ENCODE results near the gene ANXA10.
"Not testable (repeated sequence)": the region's sequence is repeated elsewhere in the genome, so short reads cannot be mapped to it uniquely, and the experiment has no call there.

The ANXA10 gene

DNA sequence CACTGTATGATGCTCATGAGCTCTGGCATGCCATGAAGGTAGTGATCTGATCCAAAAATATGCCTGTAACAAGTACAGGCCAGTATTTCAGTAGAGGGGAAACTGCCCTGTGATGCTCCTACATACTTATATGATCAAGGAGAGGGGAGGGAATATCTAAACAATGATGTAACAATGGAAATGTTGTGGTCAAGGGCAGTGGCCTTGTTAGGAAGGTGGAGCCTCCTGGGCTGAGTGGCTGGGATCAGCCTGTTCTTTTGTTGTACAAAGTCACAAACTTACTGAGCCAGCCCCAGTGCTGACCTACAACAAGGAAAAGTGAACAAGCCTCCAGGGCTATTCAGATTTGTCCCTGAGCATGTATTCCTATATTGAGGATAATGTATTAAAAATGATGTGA, 70.3 kb downstream of the ANXA10 start:
- DNase-seq (ENCODE audit: low read depth in 2 of 2), result no peak

DNA sequence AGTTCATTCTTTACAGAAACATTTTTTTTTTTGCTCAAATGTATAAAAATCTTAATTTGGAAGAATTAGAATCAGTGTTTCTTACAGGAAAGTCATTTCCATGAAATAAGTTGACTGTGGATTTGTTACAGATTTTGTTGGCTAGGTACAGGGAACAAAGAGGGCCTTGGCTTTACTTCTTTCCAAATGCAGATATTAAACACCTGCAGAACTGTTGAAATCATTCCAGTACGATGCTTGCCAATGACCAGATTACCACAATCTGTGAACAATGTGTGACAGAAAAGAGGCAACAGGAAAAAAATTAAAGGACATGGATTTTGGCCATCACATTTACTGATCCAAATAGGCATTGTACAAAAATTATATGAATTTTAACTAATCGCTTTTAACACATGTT, 70.8 kb downstream of the ANXA10 start:
- no peak for DNase-seq (ENCODE audit: low read depth in 2 of 2)

DNA sequence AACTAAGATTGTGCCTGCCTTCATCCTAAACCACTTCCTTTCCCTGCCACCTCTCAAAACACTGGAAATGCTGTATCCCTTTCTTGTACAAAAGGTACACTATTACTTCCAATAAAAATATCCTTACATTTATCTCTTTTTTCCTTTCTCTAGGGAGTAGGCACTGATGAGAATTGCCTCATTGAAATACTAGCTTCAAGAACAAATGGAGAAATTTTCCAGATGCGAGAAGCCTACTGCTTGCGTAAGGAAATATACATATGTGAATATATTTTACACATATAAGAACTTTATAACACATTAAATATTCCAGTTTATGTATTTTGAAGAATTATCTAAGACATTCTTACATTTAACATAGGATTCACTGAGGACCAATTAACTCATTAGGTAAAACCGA, 71.7 kb downstream of the ANXA10 start:
- no peak for DNase-seq (ENCODE audit: low read depth in 2 of 2)

DNA sequence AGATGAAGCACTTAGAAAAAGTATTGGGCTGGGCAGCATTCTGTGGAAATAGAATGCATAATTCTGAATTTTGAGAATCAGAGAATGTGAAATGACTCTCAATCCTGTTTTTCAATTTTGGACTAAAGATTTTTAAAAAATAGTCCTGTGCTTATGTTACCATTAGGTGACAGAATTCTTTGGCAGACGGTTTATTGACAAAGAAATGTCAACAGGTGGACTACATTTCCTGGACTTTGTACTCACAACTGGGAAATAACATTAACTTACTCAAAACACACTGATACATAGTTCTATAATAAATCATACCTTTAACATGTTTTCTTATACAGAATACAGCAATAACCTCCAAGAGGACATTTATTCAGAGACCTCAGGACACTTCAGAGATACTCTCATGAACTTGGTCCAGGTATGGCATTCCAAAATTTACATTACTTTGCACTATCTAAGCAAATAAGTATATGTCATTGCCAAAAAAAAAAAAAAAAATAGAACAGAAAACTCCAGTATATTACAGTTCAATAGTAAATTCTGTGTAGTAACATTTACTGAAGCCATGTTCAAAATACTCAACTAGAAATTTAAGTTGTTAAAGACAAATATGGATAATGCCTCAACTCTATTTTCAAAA, 72.7 kb downstream of the ANXA10 start:
- DNase-seq (ENCODE audit: low read depth in 2 of 2), result no peak

DNA sequence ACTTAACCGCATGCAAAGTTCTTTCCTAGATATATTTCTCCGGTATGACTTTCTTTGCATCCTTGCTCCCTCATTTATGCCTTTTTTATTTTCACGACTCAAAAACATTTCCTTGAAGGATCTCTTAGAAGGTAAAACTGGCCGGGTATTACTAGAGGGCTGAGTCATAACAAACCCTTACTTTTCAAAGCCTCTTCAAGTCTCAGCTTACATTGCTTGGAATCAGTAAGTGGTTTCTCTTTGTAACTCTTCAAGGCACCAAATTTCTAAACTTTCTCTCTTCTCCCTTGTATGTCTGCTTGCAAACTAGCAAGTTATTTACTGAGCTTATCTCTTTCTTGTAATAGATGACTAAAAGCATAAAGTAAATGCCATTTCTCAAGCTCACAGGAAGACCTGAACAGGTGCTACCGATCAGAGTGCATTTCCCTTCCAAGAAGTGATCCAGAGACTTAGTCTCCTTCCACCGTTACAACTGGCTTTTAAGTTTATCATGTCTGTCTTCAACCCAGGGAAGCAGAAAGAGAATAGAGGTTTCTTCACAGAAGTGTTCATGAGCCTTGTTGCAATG, 75.5 kb downstream of the ANXA10 start:
- no peak for DNase-seq (ENCODE audit: low read depth in 2 of 2)

DNA sequence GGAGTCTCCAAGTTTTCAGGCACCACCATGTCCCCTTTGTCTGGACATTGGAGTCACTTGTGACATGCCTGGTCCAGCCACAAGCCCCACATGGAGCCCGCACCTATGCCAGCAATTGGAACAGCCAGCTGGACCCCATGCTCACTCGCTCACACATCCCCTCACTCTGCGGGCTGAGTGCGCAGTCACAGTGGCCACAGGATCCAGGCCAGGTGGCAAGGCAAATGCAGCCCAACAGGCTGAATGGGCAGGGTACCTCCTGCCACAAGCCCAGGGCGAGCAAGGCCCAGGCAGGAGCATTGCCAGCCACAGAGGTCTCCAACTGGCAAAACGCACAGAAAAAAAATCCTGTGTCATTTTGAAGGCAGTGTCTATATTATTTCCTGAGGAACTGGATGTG, 82.0 kb downstream of the ANXA10 start:
- no peak for DNase-seq (ENCODE audit: low read depth in 2 of 2)

DNA sequence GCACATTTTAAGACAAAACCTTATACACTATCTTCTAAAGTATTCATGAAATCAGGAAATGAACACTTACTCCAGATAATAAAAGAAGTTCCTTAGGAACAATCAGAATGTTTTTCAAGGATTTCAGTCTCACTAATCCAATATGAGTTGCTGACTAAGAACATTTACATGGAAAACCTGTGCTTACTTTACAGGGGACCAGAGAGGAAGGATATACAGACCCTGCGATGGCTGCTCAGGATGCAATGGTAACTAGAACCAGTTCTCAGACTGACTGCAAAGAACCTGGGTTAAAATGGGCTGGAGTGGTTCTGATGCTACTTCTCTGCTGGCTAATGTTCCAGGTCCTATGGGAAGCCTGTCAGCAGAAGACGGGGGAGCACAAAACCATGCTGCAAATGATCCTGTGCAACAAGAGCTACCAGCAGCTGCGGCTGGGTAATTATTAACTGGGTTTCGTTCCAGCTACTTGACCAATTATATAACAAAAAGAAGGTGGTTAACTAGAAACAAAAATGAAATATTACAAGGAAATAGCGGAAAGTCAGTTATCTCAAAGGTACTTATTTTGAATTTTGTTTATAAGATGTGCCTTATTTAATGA, 85.3 kb downstream of the ANXA10 start:
- no peak for DNase-seq (ENCODE audit: low read depth in 2 of 2)

DNA sequence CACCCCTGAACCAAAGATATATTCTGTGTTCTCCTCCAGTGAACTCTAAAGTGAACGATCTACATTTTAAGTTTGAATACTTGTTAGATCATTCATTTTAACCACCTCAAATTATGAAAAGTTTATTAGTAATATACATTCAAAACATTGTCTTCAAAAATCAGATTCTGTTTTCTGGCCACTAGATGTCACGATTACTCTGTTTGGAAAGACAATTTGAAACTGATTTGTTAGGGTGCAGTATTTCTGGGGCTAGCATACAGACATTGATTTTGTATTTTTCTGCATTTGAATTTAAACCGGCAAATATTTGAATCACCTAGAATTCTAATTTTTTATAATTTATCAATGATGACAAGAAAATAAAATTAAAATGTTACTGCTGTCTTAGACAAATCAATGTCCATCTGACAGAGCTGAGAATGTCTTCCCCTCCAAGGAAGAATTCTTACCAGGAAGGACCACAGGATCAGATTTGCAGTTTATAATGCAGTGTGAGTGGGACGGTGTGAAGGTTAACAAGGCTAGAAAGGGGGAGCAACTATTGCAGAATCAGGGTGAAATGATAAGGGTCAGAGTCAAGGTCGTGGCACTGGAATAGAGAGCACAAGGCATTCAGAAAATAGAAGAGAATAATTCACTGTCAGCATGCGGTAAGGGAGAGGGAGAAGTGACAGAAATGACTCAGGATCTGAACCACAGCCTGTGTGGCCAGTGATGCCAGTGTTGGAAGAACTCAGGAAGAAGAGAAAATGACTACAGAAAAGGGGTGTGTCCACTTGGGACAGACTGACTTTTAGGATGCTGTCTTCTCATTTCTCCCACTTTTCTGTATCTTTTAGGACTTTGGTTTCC, 91.6 kb downstream of the ANXA10 start:
- DNase-seq (ENCODE audit: low read depth in 2 of 2), result no peak

DNA sequence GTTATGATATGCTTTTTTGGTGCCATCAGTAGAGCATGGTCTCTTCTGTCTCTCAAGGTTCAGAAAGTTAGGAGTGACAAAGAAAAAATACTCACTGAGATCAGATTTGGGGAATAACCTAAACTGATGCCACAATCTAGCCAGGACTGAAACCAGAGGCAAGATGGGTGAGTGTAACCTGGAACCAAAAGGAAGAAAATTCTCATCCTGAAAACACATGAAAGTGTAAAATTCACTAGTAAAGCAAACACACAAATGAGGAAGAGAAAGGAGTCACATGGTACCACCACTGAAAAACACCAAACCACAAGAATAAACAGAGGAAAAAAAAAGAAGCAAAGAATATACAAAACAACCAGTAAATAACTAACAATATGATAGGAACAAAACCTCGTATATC, 96.4 kb downstream of the ANXA10 start:
- no peak for DNase-seq (ENCODE audit: low read depth in 2 of 2)

DNA sequence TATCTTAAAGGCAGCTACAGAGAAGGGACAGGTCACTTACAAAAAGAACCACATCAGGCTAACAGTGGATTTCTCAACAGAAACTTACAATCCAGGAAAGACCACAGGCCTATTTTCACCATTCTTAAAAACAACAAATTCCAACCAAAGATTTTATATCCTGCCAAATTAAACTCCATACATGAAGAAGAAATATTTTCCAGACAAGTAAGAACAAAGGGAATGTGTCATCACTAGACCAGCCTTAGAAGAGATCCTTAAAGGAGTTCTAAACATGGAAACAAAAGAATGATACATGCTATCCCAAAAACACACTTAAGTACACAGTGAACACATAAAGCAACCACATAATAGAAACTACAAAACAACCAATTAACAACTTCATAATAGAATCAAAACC, 105.6 kb downstream of the ANXA10 start:
- no peak for DNase-seq (ENCODE audit: low read depth in 2 of 2)

DNA sequence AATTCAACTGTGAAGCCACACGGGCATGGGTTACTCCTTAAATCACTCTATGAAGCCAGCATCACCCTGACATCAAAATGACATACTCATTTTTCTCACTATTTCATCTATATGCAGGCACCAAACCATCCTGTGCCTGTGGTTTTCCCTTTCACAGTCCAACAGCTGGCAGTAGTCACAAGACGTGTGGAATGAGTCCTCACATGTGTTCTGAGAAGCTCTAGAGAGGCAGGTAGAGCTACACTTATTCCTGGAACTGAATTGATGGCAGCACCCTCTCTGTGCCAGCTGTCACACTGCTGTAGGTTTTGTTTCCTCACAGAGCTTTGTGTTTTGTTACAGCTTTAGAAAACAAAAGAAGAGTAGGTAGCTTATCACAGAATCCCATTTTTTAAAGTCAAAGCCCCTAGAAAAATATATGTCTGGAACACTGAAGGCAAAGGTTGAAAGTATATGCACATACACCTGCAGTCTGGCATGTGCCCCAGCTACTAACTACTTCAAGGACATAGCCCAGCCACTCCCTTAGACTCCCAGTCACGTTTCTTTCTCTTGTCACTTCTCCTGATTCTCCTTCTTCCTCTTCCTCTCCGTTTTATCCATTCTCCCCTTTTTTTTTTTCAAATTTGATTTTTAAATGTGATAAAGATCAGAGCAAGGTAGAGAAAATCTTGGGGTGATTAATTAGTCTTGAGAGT, 107.1 kb downstream of the ANXA10 start:
- no peak for DNase-seq (ENCODE audit: low read depth in 2 of 2)

DNA sequence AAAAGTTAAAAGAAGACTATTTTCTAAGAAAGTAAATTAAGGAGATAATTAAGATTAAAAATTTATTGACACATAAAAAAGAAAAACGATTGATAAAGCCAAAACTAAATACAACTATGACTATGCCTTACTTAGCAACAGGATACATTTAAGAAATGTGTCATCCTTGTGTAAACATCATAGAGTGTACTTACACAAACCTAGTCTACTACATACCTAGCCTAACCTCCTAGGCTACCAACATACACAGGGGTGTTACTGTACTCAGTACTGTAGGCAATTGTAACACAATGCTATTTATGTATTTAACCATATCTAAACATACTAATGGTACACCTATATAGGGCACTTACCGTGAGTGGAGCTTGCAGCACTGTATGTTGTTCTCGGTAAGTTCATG, 108.3 kb downstream of the ANXA10 start:
- no peak for DNase-seq (ENCODE audit: low read depth in 2 of 2)

DNA sequence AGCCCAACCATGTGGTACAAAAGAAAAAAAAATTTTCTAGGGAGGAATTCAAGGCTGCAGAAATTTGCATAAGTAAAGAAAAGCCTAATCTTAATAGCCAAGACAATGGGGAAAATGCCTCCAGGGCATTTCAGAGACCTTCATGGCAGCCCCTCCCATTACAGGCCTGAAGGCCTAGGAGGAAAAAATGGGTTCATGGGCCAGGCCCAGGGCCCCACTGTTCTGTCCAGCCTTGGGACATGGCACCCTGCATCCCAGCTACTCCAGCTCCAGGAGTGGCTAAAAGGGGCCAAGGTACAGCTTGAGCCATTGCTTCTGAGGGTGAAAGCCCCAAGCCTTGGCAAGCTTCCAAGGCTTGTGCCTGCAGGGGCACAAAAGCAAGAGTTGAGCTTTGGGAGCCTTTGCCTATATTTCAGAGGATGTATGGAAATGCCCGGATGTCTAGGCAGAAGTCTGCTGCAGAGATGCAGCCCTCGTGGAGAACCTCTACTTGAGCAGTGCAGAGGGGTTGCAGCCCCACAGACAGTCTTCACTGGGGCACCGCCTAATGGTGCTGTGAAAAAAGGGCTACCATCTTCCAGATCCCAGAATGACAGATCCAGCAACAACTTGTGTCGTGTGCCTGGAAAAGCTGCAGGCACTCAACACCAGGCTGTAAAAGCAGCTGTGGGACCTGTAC, 111.0 kb downstream of the ANXA10 start:
- no peak for DNase-seq (ENCODE audit: low read depth in 2 of 2)

DNA sequence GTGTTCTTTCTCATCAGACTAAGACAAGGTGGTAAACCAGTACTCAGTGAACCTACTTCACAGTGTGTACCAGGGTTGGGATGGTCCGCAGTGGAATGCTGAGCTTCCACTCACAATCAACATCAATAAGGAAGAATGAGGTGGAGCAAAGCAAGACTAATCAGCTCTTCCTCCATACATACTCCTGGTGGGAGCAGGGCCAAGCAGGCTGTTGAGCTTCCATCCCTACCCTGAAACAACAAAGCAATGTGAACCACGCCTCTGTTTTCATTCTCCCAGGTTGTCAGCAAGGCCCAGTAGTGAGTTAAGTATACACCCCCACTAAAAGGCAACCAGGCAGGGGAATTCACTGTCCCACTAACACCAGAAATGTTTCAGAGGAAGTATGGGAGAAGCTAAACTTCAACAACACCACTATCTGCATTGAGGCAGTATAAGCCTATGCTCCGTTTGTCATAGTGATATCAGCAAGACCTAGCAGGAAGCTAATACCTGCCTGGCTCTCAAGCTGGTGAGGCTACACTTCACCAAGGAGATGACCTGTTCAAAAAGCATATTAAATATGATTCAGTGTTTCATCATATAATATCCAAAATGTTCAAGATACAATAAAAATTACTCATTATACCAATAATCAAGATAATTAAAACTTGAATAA, 116.7 kb downstream of the ANXA10 start:
- DNase-seq (ENCODE audit: low read depth in 2 of 2), result no peak

DNA sequence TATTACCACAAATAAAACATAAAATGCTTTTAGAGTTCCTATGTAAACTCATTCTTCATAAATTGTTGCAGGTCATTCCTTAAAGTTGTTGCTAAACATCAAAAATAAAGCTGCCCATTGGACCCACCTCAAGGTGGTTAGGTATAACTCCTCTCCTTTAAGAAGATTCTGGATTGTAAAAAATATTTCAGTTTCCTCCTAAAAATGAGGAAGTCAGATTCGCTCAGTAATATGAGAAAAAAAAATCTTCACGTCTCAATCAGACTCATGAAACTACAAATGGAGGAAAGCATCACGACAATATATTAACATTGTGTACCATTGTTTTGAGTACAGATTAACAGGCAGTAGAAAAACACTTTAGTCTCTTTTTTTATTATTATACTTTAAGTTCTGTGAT, 120.3 kb downstream of the ANXA10 start:
- DNase-seq (ENCODE audit: low read depth in 2 of 2), result no peak

DNA sequence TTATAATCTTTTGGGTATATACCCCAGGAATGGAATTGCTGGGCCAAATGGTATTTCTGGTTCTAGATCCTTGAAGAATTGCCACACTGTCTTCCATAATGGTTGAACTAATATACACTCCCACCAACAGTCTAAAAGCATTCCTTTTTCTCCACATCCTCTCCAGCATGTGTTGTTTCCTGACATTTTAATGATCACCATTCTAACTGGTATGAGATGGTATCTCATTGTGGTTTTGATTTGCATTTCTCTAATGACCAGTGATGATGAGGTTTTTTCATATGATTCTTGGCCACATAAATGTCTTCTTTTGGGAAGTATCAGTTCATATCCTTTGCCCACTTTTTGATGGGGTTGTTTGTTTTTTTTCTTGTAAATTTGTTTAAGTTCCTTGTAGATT, 121.2 kb downstream of the ANXA10 start:
- DNase-seq (ENCODE audit: low read depth in 2 of 2), result not testable (repeated sequence)

DNA sequence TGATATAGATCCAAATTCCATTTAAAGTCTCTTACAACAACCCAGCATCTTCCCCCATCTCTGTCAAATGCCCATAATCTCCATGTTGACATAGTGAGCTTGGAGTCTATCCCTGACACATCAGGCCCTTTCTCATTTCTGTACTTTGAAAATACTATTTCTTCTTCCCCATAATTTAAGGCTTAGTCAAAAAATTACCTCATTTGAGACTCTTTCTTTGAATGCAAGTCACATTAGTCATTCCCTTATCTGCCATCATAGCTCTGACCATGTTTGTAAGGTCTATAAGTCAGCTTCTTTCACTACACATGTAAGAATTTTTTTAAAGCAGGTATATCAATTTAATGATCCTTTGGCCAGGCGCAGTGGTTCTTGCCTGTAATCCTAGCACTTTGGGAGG, 126.3 kb downstream of the ANXA10 start:
- no peak for DNase-seq (ENCODE audit: low read depth in 2 of 2)

DNA sequence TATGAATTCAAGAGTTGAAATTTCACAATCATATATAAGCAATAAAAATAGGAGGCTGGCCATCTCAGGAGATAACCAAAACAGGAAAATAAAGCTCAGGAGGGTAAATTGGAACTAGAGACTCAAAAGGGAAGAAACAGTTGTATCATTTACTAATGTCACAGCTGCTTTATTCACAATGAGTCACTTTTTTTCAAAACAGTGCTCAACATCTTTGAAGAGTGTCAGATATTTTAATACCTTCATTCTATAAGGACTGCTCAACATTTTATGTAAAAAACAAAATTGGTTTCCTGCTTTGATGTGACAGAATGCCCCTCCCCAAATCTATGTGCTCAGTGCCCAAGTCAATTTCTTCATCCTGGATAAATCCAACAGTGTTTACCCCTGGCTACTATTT, 128.6 kb downstream of the ANXA10 start:
- DNase-seq (ENCODE audit: low read depth in 2 of 2), result no peak

DNA sequence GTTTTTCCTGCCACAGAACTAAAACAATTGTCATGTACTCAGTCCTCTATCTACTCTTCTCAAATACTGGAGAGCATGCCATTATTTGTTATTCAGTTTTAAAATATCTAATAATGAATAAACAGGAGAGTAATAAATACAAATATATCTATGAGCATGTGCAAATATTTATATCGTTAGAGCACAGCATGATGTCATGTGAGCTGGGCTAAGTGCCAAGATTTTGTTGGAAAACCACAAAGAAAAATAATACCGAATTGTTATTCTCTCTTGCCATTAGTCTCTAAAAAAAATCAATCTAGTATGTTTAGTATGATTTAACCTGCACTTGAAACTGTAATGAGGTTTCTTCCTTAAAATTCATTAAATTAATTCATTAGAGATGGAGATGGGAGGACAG, 129.0 kb downstream of the ANXA10 start:
- DNase-seq (ENCODE audit: low read depth in 2 of 2), result no peak
